ENCODE measurements around the gene ATP6V1D. TPM values are rescaled to one million over a fixed set of nuclear protein-coding genes. Genes with fewer than 3 reads are reported as not detected.

Gene ATP6V1D
- total and polyA plus RNA-seq, 2 experiments from 2014 or later = 61.5 to 105 TPM

DNA sequence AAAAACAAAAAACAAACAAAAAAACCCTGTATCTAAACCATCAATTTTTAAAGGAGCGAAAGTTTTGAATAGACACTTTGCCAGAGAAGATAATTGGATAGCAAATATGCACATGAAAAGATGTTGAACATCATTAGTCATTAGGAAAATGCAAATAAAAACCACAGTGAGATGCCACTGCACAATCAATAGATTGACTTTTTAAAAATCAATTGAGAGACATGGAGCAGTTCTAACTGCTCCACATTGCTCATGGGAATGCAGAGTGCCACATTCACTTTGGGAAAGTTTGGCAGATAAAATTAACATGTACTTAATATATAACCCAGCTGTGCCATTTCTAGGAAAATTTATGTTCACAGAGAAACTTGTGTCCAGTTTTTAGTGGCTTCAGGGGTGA, 13.2 kb upstream of the ATP6V1D start (continued):
- TF ChIP-seq ZNF331 (CRISPR knock-in tag; IDR thresholded peaks at IDR 0.05; ENCODE audit: low read depth) (no peak), ZNF114 (CRISPR knock-in tag; IDR thresholded peaks at IDR 0.05) (no peak), STAT1 (IDR thresholded peaks at IDR 0.05; ENCODE audit: unreplicated experiment) (no peak), POLR2AphosphoS5 (IDR thresholded peaks at IDR 0.05; ENCODE audit: low read depth) (no peak), CREB1 (CRISPR knock-in tag; IDR thresholded peaks at IDR 0.05; ENCODE audit: low read depth) (no peak), NANOG (IDR thresholded peaks at IDR 0.05; ENCODE audit: borderline replicate concordance) (no peak)
- TF ChIP-seq, protein P1, sequence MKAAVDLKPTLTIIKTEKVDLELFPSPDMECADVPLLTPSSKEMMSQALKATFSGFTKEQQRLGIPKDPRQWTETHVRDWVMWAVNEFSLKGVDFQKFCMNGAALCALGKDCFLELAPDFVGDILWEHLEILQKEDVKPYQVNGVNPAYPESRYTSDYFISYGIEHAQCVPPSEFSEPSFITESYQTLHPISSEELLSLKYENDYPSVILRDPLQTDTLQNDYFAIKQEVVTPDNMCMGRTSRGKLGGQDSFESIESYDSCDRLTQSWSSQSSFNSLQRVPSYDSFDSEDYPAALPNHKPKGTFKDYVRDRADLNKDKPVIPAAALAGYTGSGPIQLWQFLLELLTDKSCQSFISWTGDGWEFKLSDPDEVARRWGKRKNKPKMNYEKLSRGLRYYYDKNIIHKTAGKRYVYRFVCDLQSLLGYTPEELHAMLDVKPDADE (IDR thresholded peaks at IDR 0.05) = no peak
- TF ChIP-seq, protein P2, sequence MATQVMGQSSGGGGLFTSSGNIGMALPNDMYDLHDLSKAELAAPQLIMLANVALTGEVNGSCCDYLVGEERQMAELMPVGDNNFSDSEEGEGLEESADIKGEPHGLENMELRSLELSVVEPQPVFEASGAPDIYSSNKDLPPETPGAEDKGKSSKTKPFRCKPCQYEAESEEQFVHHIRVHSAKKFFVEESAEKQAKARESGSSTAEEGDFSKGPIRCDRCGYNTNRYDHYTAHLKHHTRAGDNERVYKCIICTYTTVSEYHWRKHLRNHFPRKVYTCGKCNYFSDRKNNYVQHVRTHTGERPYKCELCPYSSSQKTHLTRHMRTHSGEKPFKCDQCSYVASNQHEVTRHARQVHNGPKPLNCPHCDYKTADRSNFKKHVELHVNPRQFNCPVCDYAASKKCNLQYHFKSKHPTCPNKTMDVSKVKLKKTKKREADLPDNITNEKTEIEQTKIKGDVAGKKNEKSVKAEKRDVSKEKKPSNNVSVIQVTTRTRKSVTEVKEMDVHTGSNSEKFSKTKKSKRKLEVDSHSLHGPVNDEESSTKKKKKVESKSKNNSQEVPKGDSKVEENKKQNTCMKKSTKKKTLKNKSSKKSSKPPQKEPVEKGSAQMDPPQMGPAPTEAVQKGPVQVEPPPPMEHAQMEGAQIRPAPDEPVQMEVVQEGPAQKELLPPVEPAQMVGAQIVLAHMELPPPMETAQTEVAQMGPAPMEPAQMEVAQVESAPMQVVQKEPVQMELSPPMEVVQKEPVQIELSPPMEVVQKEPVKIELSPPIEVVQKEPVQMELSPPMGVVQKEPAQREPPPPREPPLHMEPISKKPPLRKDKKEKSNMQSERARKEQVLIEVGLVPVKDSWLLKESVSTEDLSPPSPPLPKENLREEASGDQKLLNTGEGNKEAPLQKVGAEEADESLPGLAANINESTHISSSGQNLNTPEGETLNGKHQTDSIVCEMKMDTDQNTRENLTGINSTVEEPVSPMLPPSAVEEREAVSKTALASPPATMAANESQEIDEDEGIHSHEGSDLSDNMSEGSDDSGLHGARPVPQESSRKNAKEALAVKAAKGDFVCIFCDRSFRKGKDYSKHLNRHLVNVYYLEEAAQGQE (IDR thresholded peaks at IDR 0.05; ENCODE audit: unreplicated experiment) = no peak

DNA sequence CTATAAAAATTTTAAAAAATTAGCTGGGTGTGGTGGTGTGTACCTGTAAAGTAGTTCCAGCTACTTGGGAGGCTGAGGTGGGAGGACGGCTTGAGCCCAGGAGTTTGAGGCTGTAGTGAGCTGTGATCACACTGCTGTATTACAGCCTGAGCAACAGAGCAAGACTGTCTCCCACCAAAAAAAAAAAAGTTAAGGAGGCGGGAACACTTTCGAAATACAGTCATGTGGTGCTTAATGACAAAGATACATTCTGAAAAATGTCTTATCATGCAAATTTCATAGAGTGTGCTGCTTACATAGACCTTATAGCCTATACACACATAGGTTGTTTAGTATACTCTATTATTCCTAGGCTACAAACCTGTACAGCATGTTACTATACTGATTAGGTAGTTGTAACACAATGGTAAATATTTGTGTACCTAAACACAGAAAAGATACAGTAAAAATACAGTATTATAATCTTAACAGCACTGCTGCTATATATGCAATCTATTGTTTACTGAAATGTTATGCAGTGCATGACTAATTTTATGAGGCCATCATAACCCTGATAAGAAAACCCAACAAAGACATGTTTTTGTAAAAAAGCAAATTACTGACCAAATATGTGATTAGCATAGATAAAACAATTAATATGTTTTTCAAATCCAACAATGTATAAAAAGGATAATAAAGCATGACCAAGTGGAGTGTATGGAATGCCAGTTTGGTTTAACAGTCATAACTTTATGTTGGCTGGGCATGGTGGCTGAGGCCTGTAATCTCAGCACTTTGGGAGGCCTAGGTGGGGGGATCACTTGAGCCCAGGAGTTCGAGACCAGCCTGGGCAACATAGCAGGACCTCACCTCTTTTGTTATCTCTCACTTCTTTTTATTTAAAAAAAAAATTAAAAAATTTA, 11.9 kb upstream of the ATP6V1D start:
- no peaks in the 10 kb centered on the region for H3K27me3 Mint-ChIP-seq (ENCODE audit: insufficient read depth, low read depth, poor library complexity)
- H3K4me1 Mint-ChIP-seq = no peaks in the 10 kb centered on the region
- no peak overlapping the region for H3K27ac ChIP-seq (ENCODE audit: low read depth)
- H3K4me3 Mint-ChIP-seq = no peak overlapping the region
- H3K4me3 ChIP-seq = no peak overlapping the region
- H4K20me1 ChIP-seq (replicated peaks; ENCODE audit: insufficient read depth) = peaks cover 16% of the 10 kb centered on the region
- H3K9me2 ChIP-seq (ENCODE audit: insufficient read depth) = no peaks in the 10 kb centered on the region
- H3K79me2 ChIP-seq (replicated peaks; ENCODE audit: insufficient read depth) = peaks cover 15% of the 10 kb centered on the region; the same call in 1 of the 2 replicates
- no peaks in the 10 kb centered on the region for H3F3A ChIP-seq (replicated peaks; ENCODE audit: low read depth)
- no peaks in the 10 kb centered on the region for H3K9me3 Mint-ChIP-seq
- H3K36me3 Mint-ChIP-seq (ENCODE audit: low read depth) = peaks cover 74% of the 10 kb centered on the region
- H3K36me3 ChIP-seq (ENCODE audit: insufficient read depth) = peaks cover 54% of the 10 kb centered on the region
- no peaks in the 10 kb centered on the region for H3K27me3 ChIP-seq (ENCODE audit: insufficient read depth)
- DNase-seq (ENCODE audit: low spot score) (no peak), ATAC-seq (no peak)
- H2AFZ ChIP-seq = no peak overlapping the region
- H3K4me1 ChIP-seq (ENCODE audit: insufficient read depth) = no peaks in the 10 kb centered on the region
- H3K27ac Mint-ChIP-seq = no peak overlapping the region
- no peak overlapping the region for H3K4me2 ChIP-seq
- TF ChIP-seq POLR2AphosphoS5 (IDR thresholded peaks at IDR 0.05; ENCODE audit: low read depth) = no peak
- TF ChIP-seq EZH2 (IDR thresholded peaks at IDR 0.05; ENCODE audit: low read depth, unreplicated experiment) = no peak
- TF ChIP-seq ZNF331 (CRISPR knock-in tag; IDR thresholded peaks at IDR 0.05; ENCODE audit: low read depth) = no peak
- TF ChIP-seq, protein P2 (IDR thresholded peaks at IDR 0.05; ENCODE audit: unreplicated experiment) = no peak
- no peak for TF ChIP-seq EZH2phosphoT487 (IDR thresholded peaks at IDR 0.05; ENCODE audit: unreplicated experiment)
- TF ChIP-seq ZNF114 (CRISPR knock-in tag; IDR thresholded peaks at IDR 0.05) = no peak
- no peak for TF ChIP-seq CREB1 (CRISPR knock-in tag; IDR thresholded peaks at IDR 0.05; ENCODE audit: low read depth)
- TF ChIP-seq, protein P3, sequence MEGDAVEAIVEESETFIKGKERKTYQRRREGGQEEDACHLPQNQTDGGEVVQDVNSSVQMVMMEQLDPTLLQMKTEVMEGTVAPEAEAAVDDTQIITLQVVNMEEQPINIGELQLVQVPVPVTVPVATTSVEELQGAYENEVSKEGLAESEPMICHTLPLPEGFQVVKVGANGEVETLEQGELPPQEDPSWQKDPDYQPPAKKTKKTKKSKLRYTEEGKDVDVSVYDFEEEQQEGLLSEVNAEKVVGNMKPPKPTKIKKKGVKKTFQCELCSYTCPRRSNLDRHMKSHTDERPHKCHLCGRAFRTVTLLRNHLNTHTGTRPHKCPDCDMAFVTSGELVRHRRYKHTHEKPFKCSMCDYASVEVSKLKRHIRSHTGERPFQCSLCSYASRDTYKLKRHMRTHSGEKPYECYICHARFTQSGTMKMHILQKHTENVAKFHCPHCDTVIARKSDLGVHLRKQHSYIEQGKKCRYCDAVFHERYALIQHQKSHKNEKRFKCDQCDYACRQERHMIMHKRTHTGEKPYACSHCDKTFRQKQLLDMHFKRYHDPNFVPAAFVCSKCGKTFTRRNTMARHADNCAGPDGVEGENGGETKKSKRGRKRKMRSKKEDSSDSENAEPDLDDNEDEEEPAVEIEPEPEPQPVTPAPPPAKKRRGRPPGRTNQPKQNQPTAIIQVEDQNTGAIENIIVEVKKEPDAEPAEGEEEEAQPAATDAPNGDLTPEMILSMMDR (conservative IDR thresholded peaks at IDR 0.05; ENCODE audit: low read depth in 2 of 2) = no peak
- no peak for TF ChIP-seq JUNB (IDR thresholded peaks at IDR 0.05; ENCODE audit: unreplicated experiment)

Measured in GM23338 (cell line).